Nephron (organoid): ENCODE data around the gene B3GNT7.
A peak's percentile ranks its signal among the peaks of the same experiment; 100 is the strongest.
"Not testable (repeated sequence)": the region's sequence is repeated elsewhere in the genome, so short reads cannot be mapped to it uniquely, and the experiment has no call there.

Source experiments
- H3K27ac Mint-ChIP-seq, 3 experiments: 2 replicates each; pipeline ENCODE4 v1.8.0; 2020; ENCODE audit warnings: mixed read lengths in 3 of 3, mild to moderate bottlenecking in 2 of 3, moderate library complexity in 1 of 3
- H3K27me3 Mint-ChIP-seq: 2 replicates; pipeline ENCODE4 v1.8.0; 2021; ENCODE audit warnings: low read depth, mild to moderate bottlenecking, moderate library complexity, mixed read lengths
- H3K36me3 Mint-ChIP-seq: 2 replicates; pipeline ENCODE4 v1.8.0; 2020; ENCODE audit warnings: low read depth, mixed read lengths
- H3K4me1 Mint-ChIP-seq: 2 replicates; pipeline ENCODE4 v1.8.0; 2020; ENCODE audit warnings: mixed read lengths
- H3K4me3 Mint-ChIP-seq, 3 experiments: 2 replicates each; pipeline ENCODE4 v1.8.0; 2020; ENCODE audit warnings: mild to moderate bottlenecking in 3 of 3, mixed read lengths in 3 of 3, moderate library complexity in 2 of 3
- H3K9me3 Mint-ChIP-seq: 2 replicates; pipeline ENCODE4 v1.8.0; 2020; ENCODE audit warnings: mixed read lengths
- CTCF ChIP-seq, 3 experiments: fragments of 200-600 bp; sonication (generic); IDR thresholded peaks; one replicate each; pipeline ENCODE4 v1.5.0; 2021; ENCODE audit warnings: antibody characterized with exemption in 3 of 3; ENCODE audit not compliant: unreplicated experiment in 3 of 3

Gene B3GNT7

GRCh38 chr2:231399853-231400680 is 4.6 kb downstream of the B3GNT7 start:
- peaks cover 32% of the 10 kb centered on the region for H3K27me3 Mint-ChIP-seq
- TF ChIP-seq CTCF (IDR thresholded peaks at IDR 0.05; ENCODE audit: unreplicated experiment in 3 of 3): no peak
- peak overlapping the region in 1 of 3 experiments; percentile 38 for H3K4me3 Mint-ChIP-seq
- H3K9me3 Mint-ChIP-seq: no peaks in the 10 kb centered on the region
- H3K4me1 Mint-ChIP-seq: peaks cover 38% of the 10 kb centered on the region
- peak overlapping the region; percentile 28 to 85 (median 28) for H3K27ac Mint-ChIP-seq
- H3K36me3 Mint-ChIP-seq: no peaks in the 10 kb centered on the region

GRCh38 chr2:231400681-231401080 is 5.2 kb downstream of the B3GNT7 start:
- H3K36me3 Mint-ChIP-seq, H3K9me3 Mint-ChIP-seq: not testable (repeated sequence)
- peak overlapping the region; percentile 16 to 53 (median 28) for H3K27ac Mint-ChIP-seq
- H3K27me3 Mint-ChIP-seq: peaks cover 29% of the 10 kb centered on the region
- H3K4me1 Mint-ChIP-seq: peaks cover 38% of the 10 kb centered on the region
- peak overlapping the region in 1 of 3 experiments; percentile 4 for H3K4me3 Mint-ChIP-seq

- H3K4me1 Mint-ChIP-seq: peaks cover 38% of the 10 kb centered on the region
- H3K36me3 Mint-ChIP-seq, H3K9me3 Mint-ChIP-seq: not testable (repeated sequence)
- H3K27ac Mint-ChIP-seq: peak overlapping the region; percentile 16 to 53 (median 28)
- peak overlapping the region in 1 of 3 experiments; percentile 4 for H3K4me3 Mint-ChIP-seq
- peaks cover 29% of the 10 kb centered on the region for H3K27me3 Mint-ChIP-seq
These were observed 5.6 kb downstream of the B3GNT7 start for GRCh38 chr2:231401101-231401500.

- H3K36me3 Mint-ChIP-seq, H3K4me3 Mint-ChIP-seq, H3K27me3 Mint-ChIP-seq, H3K9me3 Mint-ChIP-seq: not testable (repeated sequence)
- H3K4me1 Mint-ChIP-seq: peaks cover 38% of the 10 kb centered on the region
- H3K27ac Mint-ChIP-seq: peak overlapping the region in 2 of 3 experiments; percentile 13 to 18
These were observed 8.1 kb downstream of the B3GNT7 start for GRCh38 chr2:231403421-231404182.

- not testable (repeated sequence) for H3K27ac Mint-ChIP-seq, H3K4me3 Mint-ChIP-seq
- peaks cover 38% of the 10 kb centered on the region for H3K4me1 Mint-ChIP-seq
These were observed 8.7 kb downstream of the B3GNT7 start for GRCh38 chr2:231404183-231404578.

GRCh38 chr2:231405601-231406367 is 10.3 kb downstream of the B3GNT7 start:
- Mint-ChIP-seq H3K4me1 (peaks cover 25% of the 10 kb centered on the region), H3K27ac (peak overlapping the region in 1 of 3 experiments; percentile 35)
- H3K27me3 Mint-ChIP-seq, H3K36me3 Mint-ChIP-seq, H3K9me3 Mint-ChIP-seq, H3K4me3 Mint-ChIP-seq: not testable (repeated sequence)
- TF ChIP-seq CTCF (IDR thresholded peaks at IDR 0.05; ENCODE audit: unreplicated experiment in 3 of 3): peak; percentile 61 to 66 (median 63)

More at GRCh38 chr2:231404183-231404578, 8.7 kb downstream of the B3GNT7 start:
- H3K36me3 Mint-ChIP-seq, H3K9me3 Mint-ChIP-seq, H3K27me3 Mint-ChIP-seq: not testable (repeated sequence)

GRCh38 chr2:231407686-231408085 is 12.2 kb downstream of the B3GNT7 start:
- not testable (repeated sequence) for H3K36me3 Mint-ChIP-seq, H3K27ac Mint-ChIP-seq, H3K4me3 Mint-ChIP-seq, H3K9me3 Mint-ChIP-seq
- H3K27me3 Mint-ChIP-seq: peaks cover 19% of the 10 kb centered on the region
- peaks cover 22% of the 10 kb centered on the region for H3K4me1 Mint-ChIP-seq

GRCh38 chr2:231408304-231408703 is 12.8 kb downstream of the B3GNT7 start:
- not testable (repeated sequence) for H3K36me3 Mint-ChIP-seq, H3K4me3 Mint-ChIP-seq, H3K9me3 Mint-ChIP-seq, H3K27ac Mint-ChIP-seq
- Mint-ChIP-seq H3K27me3 (peaks cover 14% of the 10 kb centered on the region), H3K4me1 (peaks cover 16% of the 10 kb centered on the region)
